ENCODE results near the gene RGS10.

- TF ChIP-seq CTCF (conservative IDR thresholded peaks at IDR 0.05; ENCODE audit: low read depth, low read length) (peak; percentile 16; the same call in 1 of the 2 replicates), EZH2 (IDR thresholded peaks at IDR 0.05; ENCODE audit: borderline replicate concordance, low read depth, low read length, poor library complexity, severe bottlenecking) (no peak)
Observed at GRCh38 chr10:119489991-119490326, 52.6 kb downstream of the RGS10 start.
